Measurements from ENCODE around the gene NPHP1.
"Not testable (repeated sequence)": the region's sequence is repeated elsewhere in the genome, so short reads cannot be mapped to it uniquely, and the experiment has no call there.

NPHP1 gene

GRCh38 chr2:110173523-110173922 is 31.3 kb downstream of the NPHP1 start:
- H3K4me3 ChIP-seq (ENCODE audit: low read length): no peak overlapping the region
- TF ChIP-seq, protein P1, sequence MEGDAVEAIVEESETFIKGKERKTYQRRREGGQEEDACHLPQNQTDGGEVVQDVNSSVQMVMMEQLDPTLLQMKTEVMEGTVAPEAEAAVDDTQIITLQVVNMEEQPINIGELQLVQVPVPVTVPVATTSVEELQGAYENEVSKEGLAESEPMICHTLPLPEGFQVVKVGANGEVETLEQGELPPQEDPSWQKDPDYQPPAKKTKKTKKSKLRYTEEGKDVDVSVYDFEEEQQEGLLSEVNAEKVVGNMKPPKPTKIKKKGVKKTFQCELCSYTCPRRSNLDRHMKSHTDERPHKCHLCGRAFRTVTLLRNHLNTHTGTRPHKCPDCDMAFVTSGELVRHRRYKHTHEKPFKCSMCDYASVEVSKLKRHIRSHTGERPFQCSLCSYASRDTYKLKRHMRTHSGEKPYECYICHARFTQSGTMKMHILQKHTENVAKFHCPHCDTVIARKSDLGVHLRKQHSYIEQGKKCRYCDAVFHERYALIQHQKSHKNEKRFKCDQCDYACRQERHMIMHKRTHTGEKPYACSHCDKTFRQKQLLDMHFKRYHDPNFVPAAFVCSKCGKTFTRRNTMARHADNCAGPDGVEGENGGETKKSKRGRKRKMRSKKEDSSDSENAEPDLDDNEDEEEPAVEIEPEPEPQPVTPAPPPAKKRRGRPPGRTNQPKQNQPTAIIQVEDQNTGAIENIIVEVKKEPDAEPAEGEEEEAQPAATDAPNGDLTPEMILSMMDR (IDR thresholded peaks at IDR 0.05; ENCODE audit: insufficient read depth, low read depth, low read length, missing control alignments): no peak
- peak; percentile 85 for DNase-seq (ENCODE audit: low read depth)

DNA sequence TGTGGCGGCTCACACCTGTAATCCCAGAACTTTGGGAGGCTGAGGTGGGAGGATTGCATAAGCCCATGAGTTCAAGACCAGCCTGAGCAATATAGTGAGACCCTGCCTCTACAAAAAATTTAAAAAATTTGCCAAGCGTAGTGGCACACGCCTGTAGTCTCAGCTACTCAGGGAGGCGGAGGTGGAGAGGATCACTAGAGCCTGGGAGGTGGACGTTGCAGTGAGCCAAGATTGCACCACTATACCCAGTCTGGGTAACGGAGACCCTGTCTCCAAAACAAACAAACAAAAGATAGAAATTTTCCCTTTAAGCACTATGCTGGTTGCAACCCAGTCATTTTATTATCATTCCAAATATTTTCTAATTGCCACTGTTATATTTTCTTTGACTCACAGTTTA is 32.3 kb downstream of the NPHP1 start:
- no peak overlapping the region for H3K4me3 ChIP-seq (ENCODE audit: low read length)
- TF ChIP-seq, protein P1 (IDR thresholded peaks at IDR 0.05; ENCODE audit: insufficient read depth, low read depth, low read length, missing control alignments): no peak
- no peak for DNase-seq (ENCODE audit: low read depth)

- no peak overlapping the region for H3K4me3 ChIP-seq (ENCODE audit: low read length)
- no peak for DNase-seq (ENCODE audit: low read depth)
- TF ChIP-seq, protein P1 (IDR thresholded peaks at IDR 0.05; ENCODE audit: insufficient read depth, low read depth, low read length, missing control alignments): no peak
Observed at GRCh38 chr2:110170102-110170501, 34.7 kb downstream of the NPHP1 start.

DNA sequence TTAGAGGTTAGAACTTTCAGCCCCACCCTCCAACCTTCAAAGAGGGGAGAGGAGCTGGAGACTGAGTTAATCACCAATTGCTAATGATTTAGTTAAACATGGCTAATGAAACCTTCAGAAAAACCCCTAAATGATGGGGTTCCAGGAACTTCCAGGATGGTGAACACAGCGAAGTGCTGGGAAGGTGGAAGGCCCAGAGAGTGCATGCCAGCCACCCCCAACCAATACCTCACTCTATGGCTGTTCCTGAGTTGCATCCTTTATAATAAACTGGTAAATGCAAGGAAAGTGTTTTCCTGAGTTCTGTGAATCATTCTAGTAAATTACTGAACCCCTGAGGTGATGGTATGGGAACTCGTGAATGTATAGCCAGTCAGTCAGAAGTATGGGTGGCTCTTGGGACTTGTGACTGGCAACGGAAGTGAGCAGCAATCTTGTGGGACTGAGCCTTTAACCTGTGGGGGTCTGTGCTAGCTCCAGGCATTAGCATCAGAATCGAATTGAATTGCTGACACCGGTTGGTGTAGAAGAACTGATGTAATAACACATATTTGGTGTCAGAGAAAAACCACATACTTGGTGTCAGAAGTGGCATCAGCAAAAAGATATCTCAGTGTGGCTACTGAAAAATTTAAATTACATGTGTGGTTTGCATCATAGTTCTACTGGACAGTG is 37.4 kb downstream of the NPHP1 start:
- DNase-seq (ENCODE audit: low read depth): no peak
- TF ChIP-seq, protein P1 (IDR thresholded peaks at IDR 0.05; ENCODE audit: insufficient read depth, low read depth, low read length, missing control alignments): no peak

GRCh38 chr2:110166266-110166665 is 38.5 kb downstream of the NPHP1 start:
- no peak overlapping the region for H3K4me3 ChIP-seq (ENCODE audit: low read length)
- no peak for DNase-seq (ENCODE audit: low read depth)
- TF ChIP-seq, protein P1 (IDR thresholded peaks at IDR 0.05; ENCODE audit: insufficient read depth, low read depth, low read length, missing control alignments): no peak

More for the DNA sequence above, 37.4 kb downstream of the NPHP1 start:
- H3K4me3 ChIP-seq (ENCODE audit: low read length): no peak overlapping the region

DNA sequence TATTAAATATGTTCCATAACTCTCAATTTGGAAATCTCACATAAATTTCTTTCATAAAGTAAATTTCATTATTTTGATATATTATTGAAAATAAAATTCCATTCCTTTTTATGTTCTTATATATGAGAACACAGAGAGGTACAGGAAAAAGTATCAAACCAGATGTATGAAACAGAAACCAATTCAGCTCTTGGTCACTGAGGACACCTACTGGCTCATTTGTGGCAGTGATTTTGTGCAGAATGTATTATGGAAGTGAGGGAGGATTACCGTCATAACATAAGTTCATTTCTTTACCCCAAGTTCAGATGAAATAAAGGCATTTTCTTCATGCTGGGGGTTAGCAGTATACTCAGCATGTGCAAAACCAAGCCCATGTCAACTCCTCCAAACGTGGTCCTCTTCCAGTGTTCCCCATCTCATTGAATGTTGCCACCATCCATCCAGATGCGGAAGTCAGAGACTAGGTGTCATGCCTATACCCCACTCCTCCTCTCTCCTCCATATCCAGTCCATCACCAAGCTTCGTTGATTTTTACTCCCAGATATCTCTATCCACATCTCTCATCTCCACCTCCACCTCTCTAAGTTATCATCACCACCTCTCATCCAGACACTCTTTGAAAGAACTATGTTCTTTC is 47.5 kb downstream of the NPHP1 start:
- DNase-seq (ENCODE audit: low read depth): peak; percentile 79
- TF ChIP-seq, protein P1 (IDR thresholded peaks at IDR 0.05; ENCODE audit: insufficient read depth, low read depth, low read length, missing control alignments): peak; percentile 96

GRCh38 chr2:110154828-110155227 is 50.0 kb downstream of the NPHP1 start:
- DNase-seq (ENCODE audit: low read depth); H3K4me3 ChIP-seq (ENCODE audit: low read length): not testable (repeated sequence)

More for the DNA sequence above, 47.5 kb downstream of the NPHP1 start:
- H3K4me3 ChIP-seq (ENCODE audit: low read length): no peak overlapping the region

- H3K4me3 ChIP-seq (ENCODE audit: low read length); DNase-seq (ENCODE audit: low read depth): not testable (repeated sequence)
Observed at GRCh38 chr2:110154188-110154587, 50.6 kb downstream of the NPHP1 start.

Measured in epithelial cell of esophagus (primary cell).